Caco-2 (cell line): ENCODE results near the gene ETV7. TPM values are rescaled to one million over a fixed set of nuclear protein-coding genes. Genes with fewer than 3 reads are reported as not detected.
"Not testable (repeated sequence)": the region's sequence is repeated elsewhere in the genome, so short reads cannot be mapped to it uniquely, and the experiment has no call there.

ENCODE experiments used
- BruUV-seq: library from RNA; stranded (reverse); fragments of 400-500 nt; replicated peaks from 2 replicates; lab custom pipeline; 2021; lab: Mats Ljungman, UMichigan
- CTCF ChIA-PET: fragments of 300-600 bp; sonication (Branson Sonifier 250); formaldehyde crosslinking; loops from one replicate; lab custom pipeline; 2022; ENCODE audit warnings: antibody characterized with exemption; lab: Charles Lee
- POLR2A ChIA-PET: fragments of 300-600 bp; sonication (Branson Sonifier 250); formaldehyde crosslinking; loops from one replicate; lab custom pipeline; 2022; ENCODE audit warnings: antibody characterized with exemption; lab: Charles Lee
- DNase-seq, 2 experiments: peaks; one replicate each; pipeline versions ENCODE4 v3.0.0 to v3.0.0-alpha.2; 2020 to 2022
- H3K27me3 ChIP-seq: replicated peaks from 2 replicates; pipeline ENCODE4 v1.6.0; 2011; ENCODE audit warnings: low read length; ENCODE audit not compliant: control insufficient read depth, insufficient read depth
- H3K36me3 ChIP-seq: 2 replicates; pipeline ENCODE4 v1.5.1; 2011; ENCODE audit warnings: low read length; ENCODE audit not compliant: control insufficient read depth, insufficient read depth
- H3K4me1 ChIP-seq: fragments of 250-450 bp; sonication (Bioruptor Pico); 2 replicates; pipeline ENCODE4 v1.5.1; 2020; ENCODE audit warnings: mild to moderate bottlenecking
- H3K4me3 ChIP-seq: 2 replicates; pipeline ENCODE4 v1.5.1; 2011; ENCODE audit warnings: low read depth, mild to moderate bottlenecking, control low read depth, low read length
- H3K9me3 ChIP-seq: fragments of 250-450 bp; sonication (Bioruptor Pico); 2 replicates; pipeline ENCODE4 v1.5.1; 2020; ENCODE audit warnings: mild to moderate bottlenecking, moderate library complexity
- H3K27ac Mint-ChIP-seq: one replicate; pipeline ENCODE4 v1.8.0; 2022; ENCODE audit warnings: mixed read lengths; ENCODE audit not compliant: unreplicated experiment
- H3K27me3 Mint-ChIP-seq: one replicate; pipeline ENCODE4 v1.8.0; 2022; ENCODE audit warnings: mixed read lengths; ENCODE audit not compliant: insufficient read depth, unreplicated experiment
- H3K36me3 Mint-ChIP-seq: one replicate; pipeline ENCODE4 v1.8.0; 2022; ENCODE audit warnings: mild to moderate bottlenecking, mixed read lengths; ENCODE audit not compliant: insufficient read depth, unreplicated experiment
- H3K4me1 Mint-ChIP-seq: one replicate; pipeline ENCODE4 v1.8.0; 2022; ENCODE audit warnings: low read depth, mixed read lengths; ENCODE audit not compliant: unreplicated experiment
- H3K4me3 Mint-ChIP-seq: one replicate; pipeline ENCODE4 v1.8.0; 2022; ENCODE audit warnings: mild to moderate bottlenecking, moderate library complexity, mixed read lengths; ENCODE audit not compliant: unreplicated experiment
- H3K9me3 Mint-ChIP-seq: one replicate; pipeline ENCODE4 v1.8.0; 2022; ENCODE audit warnings: mixed read lengths; ENCODE audit not compliant: unreplicated experiment
- CTCF ChIP-seq, 2 experiments: fragments of 200-600 bp in 1 of 2; IDR thresholded peaks; 1 replicate in 1 of 2; 2 replicates in 1 of 2; pipeline versions ENCODE4 v1.5.1 to v1.8.0; 2011 to 2022; ENCODE audit warnings: antibody characterized with exemption in 1 of 2, control low read depth in 1 of 2, inconsistent platforms in 1 of 2, low read depth in 1 of 2, low read length in 1 of 2, mild to moderate bottlenecking in 1 of 2, moderate library complexity in 1 of 2; ENCODE audit not compliant: insufficient read depth in 1 of 2, severe bottlenecking in 1 of 2, unreplicated experiment in 1 of 2
- intact Hi-C: fragments of 100-400 bp; cut with micrococcal nuclease; formaldehyde crosslinking; loops from one replicate; pipeline ENCODE4 v1.10.0; 2022; ENCODE audit not compliant: unreplicated experiment
- total RNA-seq: library from RNA; stranded (reverse); gene quantifications from 2 replicates; pipeline ENCODE4 v1.2.3, GENCODE V29; 2022

ETV7 gene
- total RNA-seq, 1 experiment from 2014 or later, result 0.52 TPM

- CTCF ChIA-PET, result interaction anchor here (1.4 kb wide), 1 partner anchor 19 kb away, joined by 4 read pairs; no protein-coding TSS in a partner anchor
- DNase-seq, result no peak
- intact Hi-C loops, result loop anchor here (2.0 kb wide), 1 partner anchor 19 kb away; the partner anchor contains the start of gene ETV7
- no peak for TF ChIP-seq CTCF (IDR thresholded peaks at IDR 0.05; ENCODE audit: insufficient read depth in 1 of 2, low read depth in 1 of 2, low read length in 1 of 2, severe bottlenecking in 1 of 2, unreplicated experiment in 1 of 2)
- H3K9me3 Mint-ChIP-seq, result no peaks in the 10 kb centered on the region
- H3K27me3 ChIP-seq, result no peaks in the 10 kb centered on the region
- POLR2A ChIA-PET, result no interaction called here
- peaks cover 5% of the 10 kb centered on the region for H3K36me3 Mint-ChIP-seq
- H3K9me3 ChIP-seq, result no peaks in the 10 kb centered on the region
- H3K27ac Mint-ChIP-seq, result no peak overlapping the region
- H3K4me1 ChIP-seq, result peaks cover 10% of the 10 kb centered on the region; the same call in 1 of the 2 replicates
- no peaks in the 10 kb centered on the region for H3K36me3 ChIP-seq
- no peak overlapping the region for H3K4me3 ChIP-seq
- H3K27me3 Mint-ChIP-seq, result peaks cover 2% of the 10 kb centered on the region
- H3K4me3 Mint-ChIP-seq, result no peak overlapping the region
- no TSS peak for BruUV-seq
- H3K4me1 Mint-ChIP-seq, result peaks cover 3% of the 10 kb centered on the region
Measured at GRCh38 chr6:36367743-36368142, 19.7 kb downstream of the ETV7 start.

- Mint-ChIP-seq H3K27ac (no peak overlapping the region), H3K27me3 (no peaks in the 10 kb centered on the region), H3K9me3 (no peaks in the 10 kb centered on the region), H3K4me1 (no peaks in the 10 kb centered on the region), H3K36me3 (peaks cover 5% of the 10 kb centered on the region), H3K4me3 (no peak overlapping the region)
- H3K4me3 ChIP-seq, result no peak overlapping the region
- DNase-seq, result no peak
- H3K4me1 ChIP-seq, result peaks cover 10% of the 10 kb centered on the region; the same call in 1 of the 2 replicates
- BruUV-seq, result no TSS peak
- H3K27me3 ChIP-seq, result no peaks in the 10 kb centered on the region
- ChIA-PET CTCF (no interaction called here), POLR2A (no interaction called here)
- intact Hi-C loops, result loop anchor here (5.0 kb wide), 1 partner anchor 243 kb away; no protein-coding TSS in a partner anchor
- no peaks in the 10 kb centered on the region for H3K9me3 ChIP-seq
- no peak for TF ChIP-seq CTCF (IDR thresholded peaks at IDR 0.05; ENCODE audit: insufficient read depth in 1 of 2, low read depth in 1 of 2, low read length in 1 of 2, severe bottlenecking in 1 of 2, unreplicated experiment in 1 of 2)
- H3K36me3 ChIP-seq, result no peaks in the 10 kb centered on the region
Measured at GRCh38 chr6:36364669-36365479, 22.6 kb downstream of the ETV7 start.

- H3K4me3 Mint-ChIP-seq, H3K27ac Mint-ChIP-seq, H3K27me3 Mint-ChIP-seq, CTCF ChIA-PET, H3K27me3 ChIP-seq, H3K4me1 ChIP-seq, POLR2A ChIA-PET, BruUV-seq, H3K9me3 Mint-ChIP-seq, DNase-seq, H3K9me3 ChIP-seq, H3K36me3 ChIP-seq, H3K4me1 Mint-ChIP-seq, H3K4me3 ChIP-seq, H3K36me3 Mint-ChIP-seq: not testable (repeated sequence)
- intact Hi-C loops, result loop anchor here (5.0 kb wide), 1 partner anchor 242 kb away; no protein-coding TSS in a partner anchor
Measured at GRCh38 chr6:36364061-36364635, 23.3 kb downstream of the ETV7 start.

GRCh38 chr6:36363371-36363752 is 24.1 kb downstream of the ETV7 start:
- H3K27me3 Mint-ChIP-seq, H3K4me3 Mint-ChIP-seq, BruUV-seq, H3K36me3 Mint-ChIP-seq, H3K36me3 ChIP-seq, POLR2A ChIA-PET, H3K4me3 ChIP-seq, H3K27me3 ChIP-seq, H3K27ac Mint-ChIP-seq, H3K9me3 Mint-ChIP-seq, H3K4me1 Mint-ChIP-seq, H3K9me3 ChIP-seq, DNase-seq: not testable (repeated sequence)
- peaks cover 14% of the 10 kb centered on the region; the same call in 1 of the 2 replicates for H3K4me1 ChIP-seq
- CTCF ChIA-PET, result interaction anchor here (1.3 kb wide), 1 partner anchor 61 kb away, joined by 5 read pairs; no protein-coding TSS in a partner anchor
- intact Hi-C loops, result loop anchor here (5.0 kb wide), 1 partner anchor 241 kb away; no protein-coding TSS in a partner anchor
